Panc1 (cell line): ENCODE measurements around the gene CCT8.

Source experiments
- POLR2AphosphoS5 ChIP-seq: IDR thresholded peaks from 2 replicates; pipeline ENCODE4 v1.6.1; 2012; ENCODE audit warnings: mild to moderate bottlenecking, low read depth, low read length, moderate library complexity
- SIN3A ChIP-seq: IDR thresholded peaks from 2 replicates; pipeline ENCODE4 v1.6.1; 2012; ENCODE audit warnings: low read depth, mild to moderate bottlenecking, low read length, moderate library complexity, borderline replicate concordance; ENCODE audit not compliant: insufficient read depth
- TF ChIP-seq, protein P1 (sequence below): fragments of 450-650 bp; IDR thresholded peaks from 2 replicates; pipeline ENCODE4 v1.5.1; 2017; ENCODE audit warnings: mild to moderate bottlenecking
- TF ChIP-seq, protein P2 (sequence below), 2 experiments: IDR thresholded peaks; 2 replicates each; pipeline ENCODE4 v1.6.1; 2011 to 2012; ENCODE audit warnings: low read depth in 2 of 2, control low read depth in 1 of 2, low read length in 1 of 2, mild to moderate bottlenecking in 1 of 2, moderate library complexity in 1 of 2; ENCODE audit not compliant: insufficient read depth in 1 of 2

DNA sequence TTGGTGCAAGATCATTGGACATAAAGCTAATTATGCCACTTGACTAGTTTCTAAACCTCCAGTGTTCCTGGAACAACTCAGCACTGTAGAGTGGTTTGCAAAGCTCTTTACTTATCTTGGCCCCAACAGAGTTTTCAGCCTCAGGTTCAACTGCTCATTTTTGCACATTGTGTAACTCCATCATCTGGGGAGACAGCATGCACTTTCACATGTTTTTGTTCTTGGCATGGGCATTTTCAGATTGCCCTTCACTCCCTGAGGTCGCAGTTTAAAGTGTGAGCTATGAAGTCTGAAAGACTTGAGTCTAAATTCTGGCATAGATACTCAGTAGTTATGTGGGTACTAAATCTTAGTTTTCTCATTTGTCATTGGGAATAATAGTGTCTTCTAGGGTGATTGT lies 43.9 kb downstream of the CCT8 start:
- TF ChIP-seq, protein P1, sequence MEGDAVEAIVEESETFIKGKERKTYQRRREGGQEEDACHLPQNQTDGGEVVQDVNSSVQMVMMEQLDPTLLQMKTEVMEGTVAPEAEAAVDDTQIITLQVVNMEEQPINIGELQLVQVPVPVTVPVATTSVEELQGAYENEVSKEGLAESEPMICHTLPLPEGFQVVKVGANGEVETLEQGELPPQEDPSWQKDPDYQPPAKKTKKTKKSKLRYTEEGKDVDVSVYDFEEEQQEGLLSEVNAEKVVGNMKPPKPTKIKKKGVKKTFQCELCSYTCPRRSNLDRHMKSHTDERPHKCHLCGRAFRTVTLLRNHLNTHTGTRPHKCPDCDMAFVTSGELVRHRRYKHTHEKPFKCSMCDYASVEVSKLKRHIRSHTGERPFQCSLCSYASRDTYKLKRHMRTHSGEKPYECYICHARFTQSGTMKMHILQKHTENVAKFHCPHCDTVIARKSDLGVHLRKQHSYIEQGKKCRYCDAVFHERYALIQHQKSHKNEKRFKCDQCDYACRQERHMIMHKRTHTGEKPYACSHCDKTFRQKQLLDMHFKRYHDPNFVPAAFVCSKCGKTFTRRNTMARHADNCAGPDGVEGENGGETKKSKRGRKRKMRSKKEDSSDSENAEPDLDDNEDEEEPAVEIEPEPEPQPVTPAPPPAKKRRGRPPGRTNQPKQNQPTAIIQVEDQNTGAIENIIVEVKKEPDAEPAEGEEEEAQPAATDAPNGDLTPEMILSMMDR = no peak
- no peak for TF ChIP-seq POLR2AphosphoS5
- no peak for TF ChIP-seq SIN3A
- TF ChIP-seq, protein P2, sequence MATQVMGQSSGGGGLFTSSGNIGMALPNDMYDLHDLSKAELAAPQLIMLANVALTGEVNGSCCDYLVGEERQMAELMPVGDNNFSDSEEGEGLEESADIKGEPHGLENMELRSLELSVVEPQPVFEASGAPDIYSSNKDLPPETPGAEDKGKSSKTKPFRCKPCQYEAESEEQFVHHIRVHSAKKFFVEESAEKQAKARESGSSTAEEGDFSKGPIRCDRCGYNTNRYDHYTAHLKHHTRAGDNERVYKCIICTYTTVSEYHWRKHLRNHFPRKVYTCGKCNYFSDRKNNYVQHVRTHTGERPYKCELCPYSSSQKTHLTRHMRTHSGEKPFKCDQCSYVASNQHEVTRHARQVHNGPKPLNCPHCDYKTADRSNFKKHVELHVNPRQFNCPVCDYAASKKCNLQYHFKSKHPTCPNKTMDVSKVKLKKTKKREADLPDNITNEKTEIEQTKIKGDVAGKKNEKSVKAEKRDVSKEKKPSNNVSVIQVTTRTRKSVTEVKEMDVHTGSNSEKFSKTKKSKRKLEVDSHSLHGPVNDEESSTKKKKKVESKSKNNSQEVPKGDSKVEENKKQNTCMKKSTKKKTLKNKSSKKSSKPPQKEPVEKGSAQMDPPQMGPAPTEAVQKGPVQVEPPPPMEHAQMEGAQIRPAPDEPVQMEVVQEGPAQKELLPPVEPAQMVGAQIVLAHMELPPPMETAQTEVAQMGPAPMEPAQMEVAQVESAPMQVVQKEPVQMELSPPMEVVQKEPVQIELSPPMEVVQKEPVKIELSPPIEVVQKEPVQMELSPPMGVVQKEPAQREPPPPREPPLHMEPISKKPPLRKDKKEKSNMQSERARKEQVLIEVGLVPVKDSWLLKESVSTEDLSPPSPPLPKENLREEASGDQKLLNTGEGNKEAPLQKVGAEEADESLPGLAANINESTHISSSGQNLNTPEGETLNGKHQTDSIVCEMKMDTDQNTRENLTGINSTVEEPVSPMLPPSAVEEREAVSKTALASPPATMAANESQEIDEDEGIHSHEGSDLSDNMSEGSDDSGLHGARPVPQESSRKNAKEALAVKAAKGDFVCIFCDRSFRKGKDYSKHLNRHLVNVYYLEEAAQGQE (IDR thresholded peaks at IDR 0.05; ENCODE audit: insufficient read depth in 1 of 2, low read depth in 2 of 2, low read length in 1 of 2) = no peak
